ENCODE results near the gene FIBP. TPM values are rescaled to one million over a fixed set of nuclear protein-coding genes. Genes with fewer than 3 reads are reported as not detected.
A peak's percentile ranks its signal among the peaks of the same experiment; 100 is the strongest.
"Not testable (repeated sequence)": the region's sequence is repeated elsewhere in the genome, so short reads cannot be mapped to it uniquely, and the experiment has no call there.

Gene FIBP
- total RNA-seq, 1 donor from 2014 or later, result 157 TPM

GRCh38 chr11:65915101-65915820 is 27.0 kb upstream of the FIBP start:
- DNase-seq (ENCODE audit: low read depth in 2 of 2), result no peak

GRCh38 chr11:65912845-65913244 is 24.6 kb upstream of the FIBP start:
- DNase-seq (ENCODE audit: low read depth in 2 of 2), result peak in 1 of 2 donors; percentile 64

GRCh38 chr11:65911682-65912568 is 23.7 kb upstream of the FIBP start:
- DNase-seq (ENCODE audit: low read depth in 2 of 2), result peak in 1 of 2 donors; percentile 63

GRCh38 chr11:65907878-65908277 is 19.6 kb upstream of the FIBP start:
- DNase-seq (ENCODE audit: low read depth in 2 of 2), result no peak

GRCh38 chr11:65906602-65907001 is 18.3 kb upstream of the FIBP start:
- DNase-seq (ENCODE audit: low read depth in 2 of 2), result no peak

GRCh38 chr11:65903715-65904114 is 15.4 kb upstream of the FIBP start:
- DNase-seq (ENCODE audit: low read depth in 2 of 2), result no peak

- DNase-seq (ENCODE audit: low read depth in 2 of 2), result no peak
These were observed 14.8 kb upstream of the FIBP start for GRCh38 chr11:65903068-65903481.

GRCh38 chr11:65900899-65901180 is 12.6 kb upstream of the FIBP start:
- DNase-seq (ENCODE audit: low read depth in 2 of 2), result no peak

- DNase-seq (ENCODE audit: low read depth in 2 of 2), result peak; percentile 44 to 96
These were observed 12.0 kb upstream of the FIBP start, which contains the start of gene FOSL1 for GRCh38 chr11:65900125-65900898. FOSL1 (minus strand) TSS chr11:65900388; CDS start chr11:65900339, 49 bp downstream.

GRCh38 chr11:65899356-65900124 is 11.3 kb upstream of the FIBP start:
- DNase-seq (ENCODE audit: low read depth in 2 of 2), result peak in 1 of 2 donors; percentile 82

GRCh38 chr11:65898656-65899355 is 10.5 kb upstream of the FIBP start:
- DNase-seq (ENCODE audit: low read depth in 2 of 2), result no peak

GRCh38 chr11:65897020-65897471 is 8.8 kb upstream of the FIBP start:
- DNase-seq (ENCODE audit: low read depth in 2 of 2), result no peak

GRCh38 chr11:65896034-65896999 is 8.0 kb upstream of the FIBP start:
- no peak for DNase-seq (ENCODE audit: low read depth in 2 of 2)

- no peak for DNase-seq (ENCODE audit: low read depth in 2 of 2)
These were observed 7.3 kb upstream of the FIBP start for GRCh38 chr11:65895482-65895981.

GRCh38 chr11:65894034-65894591 is 5.8 kb upstream of the FIBP start:
- DNase-seq (ENCODE audit: low read depth in 2 of 2), result peak in 1 of 2 donors; percentile 45

GRCh38 chr11:65892661-65893317 is 4.5 kb upstream of the FIBP start:
- DNase-seq (ENCODE audit: low read depth in 2 of 2), result no peak

GRCh38 chr11:65892137-65892540 is 3.9 kb upstream of the FIBP start:
- DNase-seq (ENCODE audit: low read depth in 2 of 2), result not testable (repeated sequence)
